SK-N-SH (cell line): ENCODE data around the gene RNF112. TPM values are rescaled to one million over a fixed set of nuclear protein-coding genes. Genes with fewer than 3 reads are reported as not detected.

Experiments used
- CTCF ChIA-PET: fragments of 300-600, 350-600 bp; formaldehyde crosslinking; extraction: SDS; loops from one replicate; lab custom pipeline; 2021; lab: Yijun Ruan, JAX
- POLR2A ChIA-PET: fragments of 350-600 bp; sonication (Branson Sonifier 250); formaldehyde crosslinking; extraction: SDS; loops from one replicate; lab custom pipeline; 2020; ENCODE audit warnings: antibody characterized with exemption, inconsistent platforms; lab: Yijun Ruan, JAX
- DNase-seq: peaks from one replicate; pipeline ENCODE4 v3.0.0; 2012
- H2AFZ ChIP-seq: fragments of 200-600 bp; sonication (generic); 2 replicates; pipeline ENCODE4 v1.8.1; 2016; ENCODE audit warnings: antibody characterized with exemption, mild to moderate bottlenecking, low read depth
- H3F3A ChIP-seq: fragments of 200-600 bp; sonication (generic); replicated peaks from 2 replicates; pipeline ENCODE3; 2016; ENCODE audit warnings: antibody characterized with exemption, mild to moderate bottlenecking; ENCODE audit not compliant: insufficient read depth
- H3K27ac ChIP-seq, 2 experiments: fragments of 200-500 bp in 1 of 2; fragments of 200-600 bp in 1 of 2; sonication (Bioruptor generic) in 1 of 2; sonication (generic), shearing (Covaris generic) in 1 of 2; 2 replicates each; pipeline versions ENCODE4 v1.5.1 to v1.6.1; 2014 to 2016; ENCODE audit warnings: low read depth in 2 of 2, inconsistent platforms in 1 of 2, low read length in 1 of 2, mild to moderate bottlenecking in 1 of 2, mixed read lengths in 1 of 2
- H3K27me3 ChIP-seq: fragments of 200-600 bp; sonication (generic), shearing (Covaris generic); 2 replicates; pipeline ENCODE4 v1.6.1; 2016; ENCODE audit warnings: mixed run types; ENCODE audit not compliant: insufficient read depth
- H3K36me3 ChIP-seq, 2 experiments: fragments of 200-500 bp in 1 of 2; fragments of 200-600 bp in 1 of 2; sonication (Bioruptor generic) in 1 of 2; sonication (generic) in 1 of 2; replicated peaks in 1 of 2; 2 replicates each; pipeline versions ENCODE3 to v1.5.1; 2014 to 2016; ENCODE audit warnings: low read length in 1 of 2, mild to moderate bottlenecking in 1 of 2; ENCODE audit not compliant: insufficient read depth in 2 of 2, control insufficient read depth in 1 of 2
- H3K4me1 ChIP-seq, 2 experiments: fragments of 200-500 bp in 1 of 2; fragments of 200-600 bp in 1 of 2; sonication (Bioruptor generic) in 1 of 2; sonication (generic), shearing (Covaris generic) in 1 of 2; 2 replicates each; pipeline versions ENCODE4 v1.5.1 to v1.6.1; 2014 to 2016; ENCODE audit warnings: low read depth in 1 of 2, low read length in 1 of 2, mixed run types in 1 of 2; ENCODE audit not compliant: insufficient read depth in 2 of 2, control insufficient read depth in 1 of 2
- H3K4me2 ChIP-seq: fragments of 200-600 bp; sonication (generic), shearing (Covaris generic); 2 replicates; pipeline ENCODE4 v1.6.1; 2017; ENCODE audit warnings: mixed run types
- H3K4me3 ChIP-seq, 2 experiments: fragments of 200-500 bp in 1 of 2; fragments of 200-600 bp in 1 of 2; sonication (Bioruptor generic) in 1 of 2; sonication (generic), shearing (Covaris generic) in 1 of 2; 2 replicates each; pipeline versions ENCODE4 v1.5.1 to v1.8.1; 2014 to 2016; ENCODE audit warnings: low read depth in 2 of 2, inconsistent platforms in 1 of 2, low read length in 1 of 2, mild to moderate bottlenecking in 1 of 2, mixed read lengths in 1 of 2, moderate library complexity in 1 of 2
- H3K79me2 ChIP-seq: fragments of 200-600 bp; sonication (generic); 2 replicates; pipeline ENCODE4 v1.8.1; 2017; ENCODE audit warnings: mild to moderate bottlenecking; ENCODE audit not compliant: insufficient read depth
- H3K9ac ChIP-seq: fragments of 200-600 bp; sonication (generic); 2 replicates; pipeline ENCODE4 v1.6.1; 2017; ENCODE audit warnings: mixed run types
- H3K9me2 ChIP-seq: fragments of 200-600 bp; sonication (generic); 2 replicates; pipeline ENCODE4 v1.6.1; 2017; ENCODE audit warnings: mixed run types
- H3K9me3 ChIP-seq: fragments of 200-600 bp; sonication (generic); 2 replicates; pipeline ENCODE4 v1.6.1; 2017; ENCODE audit warnings: mixed run types, mild to moderate bottlenecking, moderate library complexity
- H4K20me1 ChIP-seq: fragments of 200-600 bp; sonication (generic); 2 replicates; pipeline ENCODE4 v1.6.1; 2017; ENCODE audit warnings: mild to moderate bottlenecking, mixed run types; ENCODE audit not compliant: insufficient read depth
- CHD2 ChIP-seq: fragments of 150-350 bp; IDR thresholded peaks from 2 replicates; pipeline ENCODE4 v1.6.1; 2018; ENCODE audit warnings: low read length; ENCODE audit not compliant: partially characterized antibody
- CTCF ChIP-seq: fragments of 200-600 bp; sonication (generic); IDR thresholded peaks from 2 replicates; pipeline ENCODE4 v1.6.1; 2017; ENCODE audit warnings: antibody characterized with exemption, mild to moderate bottlenecking, moderate library complexity
- ELF1 ChIP-seq: IDR thresholded peaks from 2 replicates; pipeline ENCODE4 v1.4.0; 2012
- EP300 ChIP-seq, 2 experiments: IDR thresholded peaks; 2 replicates each; pipeline versions ENCODE4 v1.4.0 to v1.6.1; 2012; ENCODE audit warnings: borderline replicate concordance in 1 of 2, low read depth in 1 of 2, low read length in 1 of 2
- EZH2phosphoT487 ChIP-seq: fragments of 200-600 bp; sonication (generic); IDR thresholded peaks from 2 replicates; pipeline ENCODE4 v1.6.1; 2017; ENCODE audit warnings: low read depth, mixed run types, mild to moderate bottlenecking, antibody characterized with exemption, moderate library complexity, borderline replicate concordance
- FOXJ3 ChIP-seq: sonication (generic); formaldehyde crosslinking; IDR thresholded peaks from 2 replicates; pipeline ENCODE4 v1.5.1; 2020; ENCODE audit warnings: mild to moderate bottlenecking, missing genetic modification reagents
- FOXM1 ChIP-seq: IDR thresholded peaks from 2 replicates; pipeline ENCODE4 v1.4.0; 2012; ENCODE audit warnings: low read depth, mild to moderate bottlenecking
- GATA2 ChIP-seq: sonication (generic); formaldehyde crosslinking; IDR thresholded peaks from 2 replicates; pipeline ENCODE4 v1.5.0; 2020; ENCODE audit warnings: mild to moderate bottlenecking, missing genetic modification reagents
- IRF3 ChIP-seq: fragments of 150-350 bp; IDR thresholded peaks from 2 replicates; pipeline ENCODE4 v1.6.1; 2016; ENCODE audit warnings: mild to moderate bottlenecking, low read depth, low read length
- JUND ChIP-seq: IDR thresholded peaks from 2 replicates; pipeline ENCODE4 v1.4.0; 2012
- MEF2A ChIP-seq: IDR thresholded peaks from 2 replicates; pipeline ENCODE4 v1.4.0; 2012; ENCODE audit warnings: low read depth, borderline replicate concordance
- MXI1 ChIP-seq: IDR thresholded peaks from 2 replicates; pipeline ENCODE4 v1.6.1; 2012; ENCODE audit warnings: mild to moderate bottlenecking, low read depth, low read length, improper control_type of control experiment
- NFIC ChIP-seq: IDR thresholded peaks from 2 replicates; pipeline ENCODE4 v1.4.0; 2012; ENCODE audit warnings: borderline replicate concordance
- NRF1 ChIP-seq: IDR thresholded peaks from 2 replicates; pipeline ENCODE4 v1.6.1; 2012; ENCODE audit warnings: low read depth, mild to moderate bottlenecking, low read length
- POLR2AphosphoS5 ChIP-seq: IDR thresholded peaks from 2 replicates; pipeline ENCODE4 v1.6.1; 2012; ENCODE audit warnings: low read depth, low read length
- RCOR1 ChIP-seq: fragments of 150-350 bp; IDR thresholded peaks from 2 replicates; pipeline ENCODE4 v1.6.1; 2017; ENCODE audit warnings: antibody characterized with exemption, low read length
- REST ChIP-seq: IDR thresholded peaks from 2 replicates; pipeline ENCODE4 v1.6.1; 2012; ENCODE audit warnings: mild to moderate bottlenecking, low read depth, low read length, moderate library complexity
- SIN3A ChIP-seq: IDR thresholded peaks from 2 replicates; pipeline ENCODE4 v1.6.1; 2012; ENCODE audit warnings: low read depth, mild to moderate bottlenecking, low read length, moderate library complexity, borderline replicate concordance
- SMC3 ChIP-seq: IDR thresholded peaks from 2 replicates; pipeline ENCODE4 v1.6.1; 2012; ENCODE audit warnings: low read depth, low read length, improper control_type of control experiment
- TAF1 ChIP-seq: IDR thresholded peaks from 2 replicates; pipeline ENCODE4 v1.6.1; 2012; ENCODE audit warnings: low read depth, mild to moderate bottlenecking, low read length, moderate library complexity, borderline replicate concordance
- TCF12 ChIP-seq: IDR thresholded peaks from 2 replicates; pipeline ENCODE4 v1.4.0; 2012
- TEAD4 ChIP-seq: IDR thresholded peaks from 2 replicates; pipeline ENCODE4 v1.4.0; 2012; ENCODE audit warnings: mild to moderate bottlenecking, borderline replicate concordance; ENCODE audit not compliant: insufficient read depth
- USF2 ChIP-seq: fragments of 150-350 bp; IDR thresholded peaks from 2 replicates; pipeline ENCODE4 v1.6.1; 2017; ENCODE audit warnings: antibody characterized with exemption, low read length, low read depth, borderline replicate concordance
- WGBS: methylation state at CpG from one replicate; pipeline ENCODE4 v1.1.6; 2017; ENCODE audit warnings: low lambda C conversion rate; 5-methylcytosine and 5-hydroxymethylcytosine counted together
- polyA plus RNA-seq, 3 experiments: library from polyadenylated mRNA; depleted of rRNA; stranded (reverse); fragments of >200 nt; gene quantifications; 2 replicates each; pipeline ENCODE4 v1.2.3, GENCODE V29; 2012

RNF112 gene
- polyA plus RNA-seq, 1 of the 3 experiments (the other 2 are of a cell fraction) = 22.6 TPM

- H3K4me3 ChIP-seq = no peak overlapping the region
- no peaks in the 10 kb centered on the region for H3K27me3 ChIP-seq
- H3F3A ChIP-seq = peaks cover 40% of the 10 kb centered on the region
- no peaks in the 10 kb centered on the region for H3K9me2 ChIP-seq
- 91% methylated on average over 5 of the region's 5 CpGs for WGBS
- CTCF ChIA-PET = interaction anchor here (0.7 to 7.2 kb wide), 9 partner anchors 8 to 59 kb away, joined by 3 to 56 read pairs (median 4); partner anchors contain the start of genes B9D1 and MAPK7
- H3K36me3 ChIP-seq = peaks cover 5 to 11% of the 10 kb centered on the region in 2 experiments
- peak overlapping the region; percentile 98 to 99; a peak in 3 of 4 replicates for H3K27ac ChIP-seq
- peak overlapping the region; percentile 92 for H3K4me2 ChIP-seq
- H3K79me2 ChIP-seq = peaks cover 24% of the 10 kb centered on the region
- peaks cover 51 to 76% of the 10 kb centered on the region in 2 experiments for H3K4me1 ChIP-seq
- no peak for DNase-seq
- no peak overlapping the region for H2AFZ ChIP-seq
- no peaks in the 10 kb centered on the region for H3K9me3 ChIP-seq
- POLR2A ChIA-PET = interaction anchor here (0.8 to 1.1 kb wide), 3 partner anchors 10 to 12 kb away, joined by 3 to 4 read pairs (median 4); partner anchors contain the start of gene MAPK7
- H4K20me1 ChIP-seq = 0 out of 2 replicates have a peak, but pooled peaks cover 5% of the 10 kb centered on the region
- no peak overlapping the region for H3K9ac ChIP-seq
- TF ChIP-seq MEF2A (no peak), TAF1 (no peak), IRF3 (no peak), NRF1 (no peak), TEAD4 (no peak), EZH2phosphoT487 (no peak), SMC3 (no peak), MXI1 (no peak), FOXM1 (no peak), CHD2 (no peak), SIN3A (no peak), REST (0 out of 2 replicates have a peak, but pooled peaks have one; percentile 38), NFIC (peak; percentile 91), GATA2 (CRISPR knock-in tag) (0 out of 2 replicates have a peak, but pooled peaks have one; percentile 3), CTCF (no peak), USF2 (no peak), EP300 (IDR thresholded peaks at IDR 0.05; ENCODE audit: borderline replicate concordance in 1 of 2, low read depth in 1 of 2, low read length in 1 of 2) (peak in 1 of 2 experiments; percentile 71; a peak in 1 of 4 replicates), ELF1 (no peak), TCF12 (peak; percentile 73), JUND (0 out of 2 replicates have a peak, but pooled peaks have one; percentile 22), FOXJ3 (no peak), RCOR1 (no peak), POLR2AphosphoS5 (peak; percentile 27; the same call in 1 of the 2 replicates)
These were observed 21.9 kb upstream of the RNF112 start for GRCh38 chr17:19388791-19389785.
